Measurements from ENCODE around the gene STARD10. TPM values are rescaled to one million over a fixed set of nuclear protein-coding genes. Genes with fewer than 3 reads are reported as not detected.

Gene STARD10
- total RNA-seq, 4 donors from 2014 or later = 42.2 to 83.1 (median 49.4) TPM

DNA sequence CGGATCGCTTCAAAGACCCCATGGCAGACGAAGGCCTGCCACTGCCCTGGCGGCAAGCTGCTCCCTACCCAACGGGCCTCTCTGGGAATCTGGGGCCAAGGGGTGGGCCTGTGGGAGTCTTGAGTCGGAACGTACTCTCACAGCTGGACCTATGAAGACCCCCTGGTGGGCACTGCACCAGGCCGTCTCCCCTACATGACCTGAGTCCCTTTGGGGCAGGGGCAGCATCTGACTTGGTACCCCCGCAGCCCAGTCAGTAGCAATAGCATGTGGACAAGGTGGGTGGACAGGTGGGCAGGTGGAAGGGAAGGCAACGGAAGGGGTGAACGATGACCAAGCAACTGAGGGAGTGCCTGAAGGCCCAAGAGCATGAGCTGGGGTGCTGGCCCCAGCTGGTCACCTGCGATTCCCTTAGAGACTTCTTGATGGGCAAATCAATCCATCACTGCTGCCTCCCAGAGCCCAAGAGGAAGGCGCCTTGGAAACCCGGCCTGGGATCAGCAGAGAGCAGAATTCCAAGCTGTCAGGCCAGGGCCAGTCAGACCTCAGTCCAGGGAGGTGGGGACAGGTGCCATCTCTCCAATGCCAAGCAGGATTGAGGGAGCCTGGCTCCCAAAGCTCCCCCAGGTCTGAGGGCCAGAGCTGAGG, 76.9 kb downstream of the STARD10 start:
- TF ChIP-seq, protein P1, sequence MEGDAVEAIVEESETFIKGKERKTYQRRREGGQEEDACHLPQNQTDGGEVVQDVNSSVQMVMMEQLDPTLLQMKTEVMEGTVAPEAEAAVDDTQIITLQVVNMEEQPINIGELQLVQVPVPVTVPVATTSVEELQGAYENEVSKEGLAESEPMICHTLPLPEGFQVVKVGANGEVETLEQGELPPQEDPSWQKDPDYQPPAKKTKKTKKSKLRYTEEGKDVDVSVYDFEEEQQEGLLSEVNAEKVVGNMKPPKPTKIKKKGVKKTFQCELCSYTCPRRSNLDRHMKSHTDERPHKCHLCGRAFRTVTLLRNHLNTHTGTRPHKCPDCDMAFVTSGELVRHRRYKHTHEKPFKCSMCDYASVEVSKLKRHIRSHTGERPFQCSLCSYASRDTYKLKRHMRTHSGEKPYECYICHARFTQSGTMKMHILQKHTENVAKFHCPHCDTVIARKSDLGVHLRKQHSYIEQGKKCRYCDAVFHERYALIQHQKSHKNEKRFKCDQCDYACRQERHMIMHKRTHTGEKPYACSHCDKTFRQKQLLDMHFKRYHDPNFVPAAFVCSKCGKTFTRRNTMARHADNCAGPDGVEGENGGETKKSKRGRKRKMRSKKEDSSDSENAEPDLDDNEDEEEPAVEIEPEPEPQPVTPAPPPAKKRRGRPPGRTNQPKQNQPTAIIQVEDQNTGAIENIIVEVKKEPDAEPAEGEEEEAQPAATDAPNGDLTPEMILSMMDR (IDR thresholded peaks at IDR 0.05) = no peak
- TF ChIP-seq POLR2A (IDR thresholded peaks at IDR 0.05) = no peak
- Histone ChIP-seq H3K27ac (no peak overlapping the region), H3K4me1 (peaks cover 35 to 90% (median 35%) of the 10 kb centered on the region in 3 donors), H3K4me3 (no peak overlapping the region), H3K9me3 (no peaks in the 10 kb centered on the region), H3K27me3 (no peaks in the 10 kb centered on the region), H3K36me3 (peaks cover 0 to 67% (median 4%) of the 10 kb centered on the region in 3 donors)
- DNase-seq = no peak
- intact Hi-C loops (cut with DNase I) = no loop called here
- 73 to 89% methylated on average over 4 of the region's 14 CpGs for WGBS, 2 donors

DNA sequence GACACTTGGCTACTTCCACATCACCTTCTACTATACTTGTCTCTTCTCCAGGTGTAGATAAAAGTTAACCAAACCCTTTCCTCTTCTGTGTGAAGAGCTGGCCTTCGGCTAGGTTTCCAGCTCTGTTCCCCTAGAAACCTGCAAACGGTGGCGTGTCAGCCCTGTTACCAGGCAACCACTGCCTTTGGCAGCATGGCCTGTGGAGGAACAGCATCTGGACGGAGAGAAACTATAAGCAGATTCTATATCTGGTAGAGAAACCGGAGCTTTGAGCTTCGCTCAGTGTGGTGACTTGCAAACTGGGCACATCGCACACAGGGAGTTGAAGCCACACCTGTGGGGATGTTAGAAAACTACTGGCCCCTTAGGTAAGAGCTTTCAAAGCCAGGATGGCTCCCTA, 77.6 kb downstream of the STARD10 start:
- no peak for DNase-seq

DNA sequence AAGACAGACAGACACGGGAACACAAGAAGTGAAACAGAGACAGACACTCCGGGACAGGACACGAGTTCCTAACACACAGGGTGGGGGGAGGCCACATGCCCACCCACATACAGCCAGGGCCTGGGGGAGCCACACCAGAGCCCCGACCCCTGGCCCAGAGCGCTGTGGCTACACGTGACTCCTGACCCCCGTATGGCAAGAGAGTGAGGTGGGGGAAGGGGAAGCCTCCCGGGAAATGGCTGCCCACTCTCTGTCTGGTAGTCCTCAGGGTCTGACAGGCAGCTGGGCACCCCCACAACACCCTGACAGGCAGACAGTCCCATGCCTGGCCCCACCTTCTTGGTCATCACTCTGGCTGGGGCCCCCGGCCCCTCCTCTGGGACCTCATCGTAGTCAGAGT, 81.0 kb downstream of the STARD10 start:
- Histone ChIP-seq H3K4me3 (no peak overlapping the region), H3K4me1 (peaks cover 8 to 50% (median 9%) of the 10 kb centered on the region in 3 donors), H3K27ac (peak overlapping the region in 1 of 4 donors; percentile 62), H3K36me3 (peaks cover 14 to 98% (median 33%) of the 10 kb centered on the region in 3 donors), H3K9me3 (no peaks in the 10 kb centered on the region), H3K27me3 (no peaks in the 10 kb centered on the region)
- TF ChIP-seq, protein P1 (IDR thresholded peaks at IDR 0.05) = no peak
- TF ChIP-seq POLR2A (IDR thresholded peaks at IDR 0.05) = no peak
- intact Hi-C loops (cut with DNase I) = no loop called here
- no peak for DNase-seq
- WGBS, 2 donors = 70 to 79% methylated on average over 6 to 7 of the region's 10 CpGs

More for the DNA sequence above, 77.6 kb downstream of the STARD10 start:
- 42 to 56% methylated on average over 6 to 7 of the region's 7 CpGs for WGBS, 2 donors
- TF ChIP-seq POLR2A (IDR thresholded peaks at IDR 0.05) = no peak
- TF ChIP-seq, protein P1 (IDR thresholded peaks at IDR 0.05) = no peak
- Histone ChIP-seq H3K27me3 (no peaks in the 10 kb centered on the region), H3K9me3 (no peaks in the 10 kb centered on the region), H3K4me3 (no peak overlapping the region), H3K36me3 (peaks cover 0 to 73% (median 7%) of the 10 kb centered on the region in 3 donors), H3K27ac (no peak overlapping the region), H3K4me1 (peaks cover 35 to 85% (median 35%) of the 10 kb centered on the region in 3 donors)
- intact Hi-C loops (cut with DNase I) = no loop called here

DNA sequence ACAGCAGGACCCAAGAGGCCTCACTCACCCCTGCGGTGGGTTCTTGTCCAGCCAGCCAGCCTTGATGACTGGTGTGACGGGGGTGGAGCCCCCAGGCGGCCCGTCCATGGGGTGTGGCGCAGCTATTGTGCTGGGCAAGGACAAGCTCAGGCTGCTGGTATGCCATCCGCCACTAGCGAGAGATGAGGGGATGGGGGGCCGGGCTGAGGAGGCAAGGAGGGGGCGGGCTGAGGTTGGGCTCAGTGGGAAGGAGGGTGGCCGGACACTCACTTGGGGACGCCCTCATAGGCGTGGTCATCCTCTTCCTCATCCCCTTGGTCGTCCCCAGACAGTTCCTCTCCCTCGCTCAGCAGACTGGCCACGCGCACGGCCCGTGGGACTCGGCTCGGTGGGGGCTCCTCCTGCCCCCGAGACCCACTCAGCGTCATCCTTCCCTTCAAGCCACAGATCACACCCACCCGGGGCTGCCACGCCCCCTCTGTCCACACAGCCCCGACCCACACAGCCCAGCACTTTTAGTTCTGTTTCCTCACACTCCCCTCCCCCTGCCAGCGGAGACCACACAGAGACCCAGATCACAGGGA, 81.6 kb downstream of the STARD10 start:
- Histone ChIP-seq H3K36me3 (peaks cover 16 to 98% (median 39%) of the 10 kb centered on the region in 3 donors), H3K4me3 (no peak overlapping the region), H3K9me3 (no peaks in the 10 kb centered on the region), H3K4me1 (peaks cover 4 to 45% (median 9%) of the 10 kb centered on the region in 3 donors), H3K27ac (peak overlapping the region in 1 of 4 donors; percentile 62), H3K27me3 (no peaks in the 10 kb centered on the region)
- 81 to 84% methylated on average over 5 of the region's 26 CpGs for WGBS, 2 donors
- intact Hi-C loops (cut with DNase I) = no loop called here
- no peak for DNase-seq
- TF ChIP-seq, protein P1 (IDR thresholded peaks at IDR 0.05) = no peak
- TF ChIP-seq POLR2A (IDR thresholded peaks at IDR 0.05) = no peak

DNA sequence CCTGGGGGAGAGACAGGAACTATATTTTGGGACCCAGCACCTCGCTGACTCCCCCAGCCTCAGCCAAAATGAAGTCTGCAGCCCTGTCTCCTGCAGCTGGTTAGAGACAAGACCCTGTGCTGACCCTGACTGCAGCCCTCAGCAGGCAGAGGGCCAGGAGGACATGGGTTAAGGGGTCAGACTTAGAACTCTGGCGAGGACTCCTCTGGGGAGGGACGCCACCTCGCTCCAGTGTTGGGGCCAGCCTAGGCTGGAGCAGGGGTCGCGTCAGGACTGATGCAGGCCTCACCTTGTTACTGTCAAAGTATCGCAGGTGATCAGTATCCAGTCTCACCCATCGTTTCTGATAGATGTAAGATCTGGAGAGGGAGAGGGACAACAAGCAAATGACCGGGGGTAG, 82.7 kb downstream of the STARD10 start:
- Histone ChIP-seq H3K4me1 (peaks cover 3 to 33% (median 4%) of the 10 kb centered on the region in 3 donors), H3K27me3 (no peaks in the 10 kb centered on the region), H3K27ac (no peak overlapping the region), H3K4me3 (no peak overlapping the region), H3K36me3 (peaks cover 28 to 100% (median 49%) of the 10 kb centered on the region in 3 donors), H3K9me3 (no peaks in the 10 kb centered on the region)
- intact Hi-C loops (cut with DNase I) = no loop called here
- WGBS, 2 donors = 86 to 90% methylated on average over 5 of the region's 9 CpGs
- DNase-seq = no peak
- TF ChIP-seq, protein P1 (IDR thresholded peaks at IDR 0.05) = no peak
- TF ChIP-seq POLR2A (IDR thresholded peaks at IDR 0.05) = no peak

All from esophagus squamous epithelium (tissue), 5 donors.